Skeletal muscle tissue (tissue), 5 donors: ENCODE measurements around the gene GATAD2A. TPM values are rescaled to one million over a fixed set of nuclear protein-coding genes. Genes with fewer than 3 reads are reported as not detected.

Experiments used
- H3K27ac ChIP-seq: one replicate; pipeline ENCODE4 v1.7.0; 2013; ENCODE audit warnings: mild to moderate bottlenecking, low read depth, low read length, inconsistent platforms
- H3K27me3 ChIP-seq, 3 donors: one replicate each; pipeline ENCODE4 v1.7.0; 2013; ENCODE audit warnings: low read length in 3 of 3; ENCODE audit not compliant: control insufficient read depth in 3 of 3, insufficient read depth in 3 of 3
- H3K36me3 ChIP-seq, 3 donors: one replicate each; pipeline ENCODE4 v1.7.0; 2013; ENCODE audit warnings: low read length in 3 of 3; ENCODE audit not compliant: control insufficient read depth in 3 of 3, insufficient read depth in 3 of 3
- H3K4me1 ChIP-seq, 3 donors: one replicate each; pipeline ENCODE4 v1.7.0; 2013; ENCODE audit warnings: low read length in 3 of 3, mild to moderate bottlenecking in 3 of 3; ENCODE audit not compliant: control insufficient read depth in 3 of 3, insufficient read depth in 3 of 3
- H3K4me3 ChIP-seq, 3 donors: one replicate each; pipeline ENCODE4 v1.7.0; 2013; ENCODE audit warnings: low read length in 3 of 3
- H3K9ac ChIP-seq, 3 donors: one replicate each; pipeline ENCODE4 v1.7.0; 2013; ENCODE audit warnings: low read length in 3 of 3, mild to moderate bottlenecking in 3 of 3, moderate library complexity in 2 of 3, low read depth in 1 of 3
- H3K9me3 ChIP-seq, 3 donors: one replicate each; pipeline ENCODE4 v1.7.0; 2013; ENCODE audit warnings: low read length in 3 of 3; ENCODE audit not compliant: control insufficient read depth in 3 of 3
- small RNA-seq: library from RNA; depleted of rRNA; stranded (forward); fragments of <200 nt; gene quantifications from one replicate; pipeline ENCODE3, GENCODE V24; 2014
- total RNA-seq: library from RNA; depleted of rRNA; stranded (reverse); fragments of >200 nt; gene quantifications from one replicate; pipeline ENCODE4 v1.2.3, GENCODE V29; 2014
- donor health status: Osteomylitis.

Gene GATAD2A
- total RNA-seq, 1 donor from 2014 or later, result 19.8 TPM

DNA sequence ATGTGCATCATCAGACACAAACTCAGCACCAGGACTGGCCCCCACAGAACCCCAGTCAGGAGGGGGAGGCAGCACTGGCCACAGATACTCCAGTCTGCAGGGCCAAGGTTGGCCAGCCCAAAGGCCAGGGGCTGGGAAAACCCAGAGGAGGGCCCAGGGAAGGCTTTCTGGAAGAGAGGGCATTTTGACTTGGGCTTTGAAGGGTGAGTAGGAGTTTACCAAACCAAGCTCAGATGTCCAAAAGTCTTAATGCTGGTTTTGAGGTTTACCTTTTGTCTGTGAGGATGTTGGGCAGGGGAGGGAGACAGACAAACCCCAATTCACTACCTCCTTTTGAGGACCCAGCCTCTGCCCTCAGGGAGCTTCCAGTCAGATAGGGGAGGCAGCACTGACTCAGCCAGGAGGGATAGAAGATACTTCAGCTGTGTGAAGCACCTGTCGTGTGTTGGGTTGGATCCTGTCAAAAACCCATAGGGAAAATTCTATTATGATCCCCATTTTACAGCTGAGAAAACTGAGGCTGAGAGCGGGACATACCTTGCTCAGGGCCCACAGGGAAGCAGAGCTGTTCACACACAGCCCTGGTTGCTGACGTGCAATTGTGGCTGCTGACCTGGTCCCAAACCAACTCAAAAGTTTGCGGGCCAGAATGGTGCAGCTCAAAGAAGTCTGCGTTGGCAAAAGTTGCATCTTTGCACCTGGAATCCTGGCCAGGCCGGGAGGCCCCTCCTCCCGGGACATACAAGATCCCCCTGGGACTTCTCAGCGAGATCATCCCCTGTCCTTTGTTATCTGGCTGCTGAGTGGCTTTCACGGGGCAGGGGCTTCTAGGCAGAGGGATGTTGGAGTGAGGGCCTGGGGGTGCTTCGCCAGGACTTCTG, 145.7 kb downstream of the GATAD2A start:
- H3K27me3 ChIP-seq, result peaks cover 27 to 47% (median 33%) of the 10 kb centered on the region in 3 donors
- H3K4me3 ChIP-seq, result no peak overlapping the region
- no peak overlapping the region for H3K27ac ChIP-seq
- H3K9ac ChIP-seq, result no peak overlapping the region
- no peaks in the 10 kb centered on the region for H3K36me3 ChIP-seq
- H3K9me3 ChIP-seq, result no peaks in the 10 kb centered on the region
- no peaks in the 10 kb centered on the region for H3K4me1 ChIP-seq

DNA sequence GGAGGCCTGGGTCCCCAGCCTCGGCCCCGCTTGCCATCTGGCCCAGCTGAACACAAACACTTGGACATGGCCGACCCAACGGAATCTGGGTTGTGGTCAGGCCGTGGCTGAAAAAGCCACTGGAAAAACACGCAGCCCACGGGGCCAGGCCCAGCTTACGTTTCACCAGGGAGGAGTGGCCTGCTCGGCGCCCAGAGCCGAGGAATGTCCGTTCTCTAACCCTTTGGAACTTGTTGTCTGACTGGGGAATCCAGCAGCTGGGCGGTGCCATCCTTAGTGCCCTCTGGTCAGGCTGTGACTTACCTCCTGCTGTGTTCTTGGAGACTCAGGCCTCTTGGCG, 146.3 kb downstream of the GATAD2A start:
- no peak overlapping the region for H3K4me3 ChIP-seq
- H3K9me3 ChIP-seq, result no peaks in the 10 kb centered on the region
- H3K27me3 ChIP-seq, result peaks cover 27 to 46% (median 28%) of the 10 kb centered on the region in 3 donors
- H3K27ac ChIP-seq, result no peak overlapping the region
- H3K4me1 ChIP-seq, result no peaks in the 10 kb centered on the region
- no peak overlapping the region for H3K9ac ChIP-seq
- H3K36me3 ChIP-seq, result no peaks in the 10 kb centered on the region

DNA sequence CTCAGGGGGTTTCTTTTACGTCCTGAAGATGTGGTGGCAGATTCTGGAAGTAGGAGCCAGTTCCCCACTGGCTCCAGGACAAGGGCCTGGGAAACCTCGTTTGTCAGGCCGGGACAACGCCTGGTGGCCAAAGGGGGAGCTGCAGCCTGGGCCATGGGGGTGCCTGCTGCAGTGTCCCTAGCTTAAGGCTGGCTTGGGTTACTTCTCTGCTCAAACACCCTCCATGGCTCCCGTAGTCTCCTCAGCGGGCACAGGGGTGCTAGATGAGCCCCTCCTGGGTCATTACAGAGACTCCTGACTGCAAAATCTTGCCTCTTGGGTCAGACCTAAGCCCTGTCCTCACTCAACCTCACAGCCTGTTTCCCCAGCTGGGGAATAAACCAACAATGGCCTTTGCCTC, 147.3 kb downstream of the GATAD2A start:
- Histone ChIP-seq H3K27me3 (peaks cover 18 to 37% (median 19%) of the 10 kb centered on the region in 3 donors), H3K9me3 (no peaks in the 10 kb centered on the region), H3K4me3 (no peak overlapping the region), H3K36me3 (no peaks in the 10 kb centered on the region), H3K27ac (no peak overlapping the region), H3K9ac (no peak overlapping the region), H3K4me1 (no peaks in the 10 kb centered on the region)

DNA sequence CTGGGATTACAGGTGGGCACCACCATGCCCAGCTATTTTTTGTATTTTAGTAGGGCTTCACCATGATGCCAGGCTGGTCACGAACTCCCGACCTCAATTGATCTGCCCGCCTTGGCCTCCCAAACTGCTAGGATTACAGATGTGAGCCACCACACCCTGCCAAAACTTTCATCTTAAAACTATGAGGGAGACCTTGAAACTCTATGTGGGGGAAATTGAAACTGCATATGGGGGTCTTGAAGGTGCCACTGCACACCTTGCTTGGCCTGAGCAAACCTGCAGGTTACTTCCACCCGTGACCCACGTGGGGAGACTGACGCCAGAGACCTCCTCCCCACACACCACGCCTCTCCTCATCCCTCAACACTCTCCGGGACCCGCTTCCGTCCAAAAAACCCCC, 148.2 kb downstream of the GATAD2A start:
- no peak overlapping the region for H3K9ac ChIP-seq
- no peak overlapping the region for H3K27ac ChIP-seq
- H3K27me3 ChIP-seq, result peaks cover 14 to 30% (median 19%) of the 10 kb centered on the region in 3 donors
- H3K36me3 ChIP-seq, result no peaks in the 10 kb centered on the region
- H3K4me1 ChIP-seq, result no peaks in the 10 kb centered on the region
- H3K9me3 ChIP-seq, result no peaks in the 10 kb centered on the region
- no peak overlapping the region for H3K4me3 ChIP-seq

DNA sequence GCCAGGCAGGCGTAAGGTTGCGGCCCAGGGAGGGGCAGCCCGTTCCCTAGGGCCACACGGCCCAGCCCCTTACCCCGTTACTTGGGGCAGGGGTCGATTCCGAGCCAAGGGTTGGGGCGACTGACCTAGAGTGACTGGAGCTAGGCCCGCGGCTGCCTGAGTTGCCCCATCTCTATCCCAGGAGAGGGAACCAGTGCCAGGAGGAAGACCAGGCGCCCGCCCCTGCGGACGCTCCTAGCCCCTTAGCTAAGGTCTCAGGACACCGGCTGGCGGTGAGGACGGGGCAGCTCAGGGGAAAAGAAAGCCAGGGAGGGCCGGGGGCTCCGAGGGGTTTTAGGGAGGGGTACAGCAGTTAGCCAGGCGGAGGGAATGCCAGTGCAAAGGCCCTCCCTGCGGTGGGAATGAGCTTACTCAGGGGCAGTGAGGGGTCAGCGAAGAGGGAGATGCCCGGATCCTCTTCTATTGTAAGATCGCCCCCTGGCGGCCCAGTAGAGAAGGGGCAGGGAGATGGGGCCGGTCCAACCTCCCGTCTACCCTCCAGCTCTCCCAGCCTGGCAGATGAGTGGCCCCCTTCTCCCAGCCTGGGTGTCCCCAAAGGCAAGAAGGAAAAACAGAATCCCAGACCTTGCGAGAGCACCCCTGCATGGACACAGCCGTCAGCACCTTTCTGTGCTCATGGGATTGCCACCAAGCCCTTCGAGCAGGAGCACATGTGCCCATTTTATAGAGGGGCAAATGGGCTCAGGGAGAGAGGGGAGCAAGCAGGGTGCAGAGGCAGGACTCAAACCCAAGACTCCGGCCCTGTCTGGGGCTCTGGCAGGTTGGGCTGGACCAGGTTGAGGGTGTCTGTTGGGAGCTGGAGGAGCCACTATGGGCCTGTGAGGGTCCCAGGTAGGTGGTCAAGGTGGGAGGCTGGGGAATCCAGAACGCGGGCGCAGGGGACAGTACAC, 148.9 kb downstream of the GATAD2A start:
- peaks cover 9 to 23% (median 12%) of the 10 kb centered on the region in 3 donors for H3K27me3 ChIP-seq
- H3K9me3 ChIP-seq, result no peaks in the 10 kb centered on the region
- no peaks in the 10 kb centered on the region for H3K4me1 ChIP-seq
- no peak overlapping the region for H3K27ac ChIP-seq
- no peaks in the 10 kb centered on the region for H3K36me3 ChIP-seq
- no peak overlapping the region for H3K4me3 ChIP-seq
- H3K9ac ChIP-seq, result no peak overlapping the region

DNA sequence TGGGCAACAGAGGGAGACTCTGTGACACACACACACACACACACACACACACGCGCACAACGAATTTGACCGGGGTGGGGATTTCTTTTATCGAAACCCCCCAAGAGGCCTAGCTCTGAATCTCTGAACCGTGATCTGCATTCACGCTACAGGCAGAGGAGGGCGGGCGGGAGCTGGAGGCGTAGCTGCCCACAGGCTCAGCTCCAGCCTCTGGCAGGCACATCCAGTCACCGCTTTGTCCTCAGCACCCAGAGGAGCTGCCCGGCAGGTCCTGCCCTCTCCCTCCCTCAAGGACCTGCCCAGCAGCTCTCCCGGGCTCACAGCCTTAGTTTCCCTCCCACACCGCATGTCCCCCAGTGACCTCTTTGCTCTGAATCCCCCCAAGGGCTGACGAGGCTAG, 152.6 kb downstream of the GATAD2A start:
- H3K9ac ChIP-seq, result no peak overlapping the region
- no peak overlapping the region for H3K27ac ChIP-seq
- no peak overlapping the region for H3K4me3 ChIP-seq
- H3K27me3 ChIP-seq, result peaks cover 0 to 10% (median 2%) of the 10 kb centered on the region in 3 donors
- no peaks in the 10 kb centered on the region for H3K36me3 ChIP-seq
- no peaks in the 10 kb centered on the region for H3K4me1 ChIP-seq
- H3K9me3 ChIP-seq, result no peaks in the 10 kb centered on the region

Small RNA genes lying within 50 kb of the gene (small RNA-seq; reads per million reads assigned to genes)
- not detected for gene MIR640

Other genes with a start within 250 kb of the GATAD2A start
- not detected for gene MEF2B, start 235.4 kb upstream of the GATAD2A start, total RNA-seq
- gene BORCS8, start 213.5 kb upstream of the GATAD2A start, total RNA-seq, result 4.2 TPM
- 56.9 TPM for gene RFXANK, start 213.4 kb upstream of the GATAD2A start, total RNA-seq
- 7.3 TPM for gene NR2C2AP, start 202.3 kb upstream of the GATAD2A start, total RNA-seq
- gene NCAN, start 193.7 kb upstream of the GATAD2A start, total RNA-seq, result not detected
- gene TM6SF2, start 132.4 kb upstream of the GATAD2A start, total RNA-seq, result 1.6 TPM
- gene SUGP1, start 85.2 kb upstream of the GATAD2A start, total RNA-seq, result 13.6 TPM
- gene MAU2, start 84.8 kb upstream of the GATAD2A start, total RNA-seq, result 20.9 TPM
- not detected for gene TSSK6, start 109.9 kb downstream of the GATAD2A start, total RNA-seq
- gene NDUFA13, start 110.5 kb downstream of the GATAD2A start, total RNA-seq, result 169 TPM
- 0.52 TPM for gene YJEFN3, start 123.2 kb downstream of the GATAD2A start, total RNA-seq
- 11.0 TPM for gene CILP2, start 132.6 kb downstream of the GATAD2A start, total RNA-seq
- gene PBX4, start 213.0 kb downstream of the GATAD2A start, total RNA-seq, result 1.6 TPM
- 1.6 TPM for gene LPAR2, start 222.5 kb downstream of the GATAD2A start, total RNA-seq
- 3.7 TPM for gene GMIP, start 238.0 kb downstream of the GATAD2A start, total RNA-seq